HUES48 (cell line): ENCODE measurements around the gene ATF7IP2.
A peak's percentile ranks its signal among the peaks of the same experiment; 100 is the strongest.
"Not testable (repeated sequence)": the region's sequence is repeated elsewhere in the genome, so short reads cannot be mapped to it uniquely, and the experiment has no call there.

Source experiments
- H3K27ac ChIP-seq: one replicate; pipeline ENCODE4 v1.7.0; 2013; ENCODE audit warnings: low read depth, low read length, inconsistent platforms
- H3K27me3 ChIP-seq: 2 replicates; pipeline ENCODE4 v1.6.1; 2013; ENCODE audit warnings: mild to moderate bottlenecking, low read length; ENCODE audit not compliant: control insufficient read depth, insufficient read depth
- H3K36me3 ChIP-seq: 2 replicates; pipeline ENCODE4 v1.6.1; 2013; ENCODE audit warnings: low read length; ENCODE audit not compliant: control insufficient read depth, insufficient read depth
- H3K4me1 ChIP-seq: 2 replicates; pipeline ENCODE4 v1.6.1; 2013; ENCODE audit warnings: mild to moderate bottlenecking, low read length; ENCODE audit not compliant: control insufficient read depth, insufficient read depth
- H3K4me3 ChIP-seq: 2 replicates; pipeline ENCODE4 v1.5.1; 2013; ENCODE audit warnings: mild to moderate bottlenecking, low read depth, low read length
- H3K9ac ChIP-seq: 2 replicates; pipeline ENCODE4 v1.6.1; 2013; ENCODE audit warnings: mild to moderate bottlenecking, low read depth, low read length, moderate library complexity
- H3K9me3 ChIP-seq: 2 replicates; pipeline ENCODE4 v1.6.1; 2013; ENCODE audit warnings: low read length; ENCODE audit not compliant: control insufficient read depth, insufficient read depth

The ATF7IP2 gene

GRCh38 chr16:10497132-10498101 lies 111.6 kb downstream of the ATF7IP2 start:
- Histone ChIP-seq H3K27ac (no peak overlapping the region), H3K4me3 (no peak overlapping the region), H3K4me1 (no peaks in the 10 kb centered on the region)

GRCh38 chr16:10500582-10500981 lies 114.7 kb downstream of the ATF7IP2 start:
- Histone ChIP-seq H3K9ac (no peak overlapping the region), H3K36me3 (no peaks in the 10 kb centered on the region), H3K27ac (no peak overlapping the region), H3K4me3 (no peak overlapping the region), H3K27me3 (no peaks in the 10 kb centered on the region), H3K9me3 (no peaks in the 10 kb centered on the region), H3K4me1 (peaks cover 7% of the 10 kb centered on the region)

More at GRCh38 chr16:10497132-10498101, 111.6 kb downstream of the ATF7IP2 start:
- Histone ChIP-seq H3K9ac (no peak overlapping the region), H3K36me3 (no peaks in the 10 kb centered on the region), H3K27me3 (no peaks in the 10 kb centered on the region), H3K9me3 (peaks cover 3% of the 10 kb centered on the region; the same call in 1 of the 2 replicates)

- Histone ChIP-seq H3K36me3 (no peaks in the 10 kb centered on the region), H3K27ac (no peak overlapping the region), H3K9me3 (no peaks in the 10 kb centered on the region), H3K4me1 (peaks cover 7% of the 10 kb centered on the region), H3K27me3 (no peaks in the 10 kb centered on the region), H3K9ac (no peak overlapping the region), H3K4me3 (no peak overlapping the region)
Measured at GRCh38 chr16:10501016-10501607, 115.3 kb downstream of the ATF7IP2 start.

GRCh38 chr16:10502776-10503175 lies 116.9 kb downstream of the ATF7IP2 start:
- H3K27ac ChIP-seq: no peak overlapping the region
- no peaks in the 10 kb centered on the region for H3K9me3 ChIP-seq
- no peaks in the 10 kb centered on the region for H3K27me3 ChIP-seq
- no peak overlapping the region for H3K4me3 ChIP-seq
- H3K36me3 ChIP-seq: no peaks in the 10 kb centered on the region
- H3K9ac ChIP-seq: no peak overlapping the region
- H3K4me1 ChIP-seq: peaks cover 7% of the 10 kb centered on the region

- H3K4me1 ChIP-seq: peaks cover 7% of the 10 kb centered on the region
- H3K4me3 ChIP-seq: no peak overlapping the region
- H3K9ac ChIP-seq: no peak overlapping the region
- H3K27me3 ChIP-seq: no peaks in the 10 kb centered on the region
- H3K27ac ChIP-seq: peak overlapping the region; percentile 92
- no peaks in the 10 kb centered on the region for H3K9me3 ChIP-seq
- no peaks in the 10 kb centered on the region for H3K36me3 ChIP-seq
Measured at GRCh38 chr16:10504404-10504885, 118.6 kb downstream of the ATF7IP2 start.

- not testable (repeated sequence) for H3K36me3 ChIP-seq, H3K4me3 ChIP-seq, H3K27me3 ChIP-seq, H3K9ac ChIP-seq, H3K9me3 ChIP-seq, H3K4me1 ChIP-seq
- peak overlapping the region; percentile 92 for H3K27ac ChIP-seq
Measured at GRCh38 chr16:10505286-10505685, 119.4 kb downstream of the ATF7IP2 start.

GRCh38 chr16:10509534-10510025 lies 123.7 kb downstream of the ATF7IP2 start:
- H3K9ac ChIP-seq: no peak overlapping the region
- peaks cover 4% of the 10 kb centered on the region for H3K4me1 ChIP-seq
- no peak overlapping the region for H3K4me3 ChIP-seq
- H3K27me3 ChIP-seq: no peaks in the 10 kb centered on the region
- H3K36me3 ChIP-seq: no peaks in the 10 kb centered on the region
- H3K9me3 ChIP-seq: no peaks in the 10 kb centered on the region
- no peak overlapping the region for H3K27ac ChIP-seq

- Histone ChIP-seq H3K9me3 (no peaks in the 10 kb centered on the region), H3K4me3 (no peak overlapping the region), H3K4me1 (peaks cover 4% of the 10 kb centered on the region), H3K27me3 (no peaks in the 10 kb centered on the region), H3K36me3 (no peaks in the 10 kb centered on the region), H3K9ac (no peak overlapping the region), H3K27ac (no peak overlapping the region)
Measured at GRCh38 chr16:10510279-10510678, 124.4 kb downstream of the ATF7IP2 start.

GRCh38 chr16:10511829-10512228 lies 126.0 kb downstream of the ATF7IP2 start:
- Histone ChIP-seq H3K4me1 (peaks cover 4% of the 10 kb centered on the region), H3K36me3 (no peaks in the 10 kb centered on the region), H3K27ac (no peak overlapping the region), H3K9me3 (no peaks in the 10 kb centered on the region), H3K27me3 (no peaks in the 10 kb centered on the region), H3K9ac (no peak overlapping the region), H3K4me3 (no peak overlapping the region)

- no peak overlapping the region for H3K9ac ChIP-seq
- H3K27me3 ChIP-seq: no peaks in the 10 kb centered on the region
- H3K4me1 ChIP-seq: peaks cover 4% of the 10 kb centered on the region
- no peak overlapping the region for H3K4me3 ChIP-seq
- no peaks in the 10 kb centered on the region for H3K9me3 ChIP-seq
- H3K36me3 ChIP-seq: no peaks in the 10 kb centered on the region
- H3K27ac ChIP-seq: no peak overlapping the region
Measured at GRCh38 chr16:10514369-10515055, 128.7 kb downstream of the ATF7IP2 start.
